Measurements from ENCODE around the gene TXNDC2.

TXNDC2 gene

DNA sequence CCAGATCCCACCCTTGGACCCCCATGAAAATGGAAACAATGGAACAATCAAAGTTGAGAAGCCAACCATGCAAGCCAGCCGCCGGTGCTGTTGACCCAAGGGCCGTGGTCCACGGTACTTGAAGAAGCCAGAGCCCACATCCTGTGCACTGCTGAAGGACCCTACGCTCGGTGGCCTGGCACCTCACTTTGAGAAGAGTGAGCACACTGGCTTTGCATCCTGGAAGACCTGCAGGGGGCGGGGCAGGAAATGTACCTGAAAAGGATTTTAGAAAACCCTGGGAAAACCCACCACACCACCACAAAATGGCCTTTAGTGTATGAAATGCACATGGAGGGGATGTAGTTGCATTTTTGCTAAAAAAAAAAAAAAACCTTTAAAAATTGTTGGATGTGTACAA lies 26.5 kb upstream of the TXNDC2 start:
- Histone ChIP-seq H3K4me1 (ENCODE audit: control insufficient read depth in 5 of 5, insufficient read depth in 5 of 5, low read length in 5 of 5) (no peaks in the 10 kb centered on the region), H3K27me3 (ENCODE audit: control insufficient read depth in 5 of 5, insufficient read depth in 4 of 5, low read length in 5 of 5) (no peaks in the 10 kb centered on the region), H3K27ac (ENCODE audit: low read depth, low read length) (no peak overlapping the region), H3K4me3 (ENCODE audit: low read depth in 1 of 5, low read length in 5 of 5) (no peak overlapping the region), H3K9me3 (ENCODE audit: control insufficient read depth in 5 of 5, low read length in 5 of 5) (no peaks in the 10 kb centered on the region), H3K36me3 (ENCODE audit: control insufficient read depth in 5 of 5, insufficient read depth in 5 of 5, low read length in 5 of 5) (peaks cover 0 to 14% (median 3%) of the 10 kb centered on the region in 5 donors), H3K9ac (ENCODE audit: low read length in 5 of 5) (no peak overlapping the region)

DNA sequence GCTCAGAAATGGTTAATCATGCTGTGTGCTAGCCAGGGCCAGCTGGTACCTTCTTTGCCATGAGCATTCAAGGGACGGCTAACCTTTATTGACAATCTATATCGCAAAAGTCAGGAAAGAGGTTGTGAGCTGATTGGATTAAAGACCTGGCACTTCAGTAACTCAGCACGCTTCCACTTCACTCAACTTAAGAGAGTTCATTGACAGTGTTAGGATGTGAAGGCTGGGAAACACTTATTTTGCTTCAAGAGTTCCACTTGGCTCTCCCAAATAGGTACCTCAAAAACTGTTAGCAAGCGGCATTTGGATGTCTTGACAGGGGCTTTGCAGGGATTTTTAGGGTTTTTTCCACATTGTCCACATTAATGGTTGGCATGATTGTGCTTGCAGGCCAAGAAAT lies 25.1 kb upstream of the TXNDC2 start:
- Histone ChIP-seq H3K4me3 (ENCODE audit: low read depth in 1 of 5, low read length in 5 of 5) (no peak overlapping the region), H3K27me3 (ENCODE audit: control insufficient read depth in 5 of 5, insufficient read depth in 4 of 5, low read length in 5 of 5) (no peaks in the 10 kb centered on the region), H3K27ac (ENCODE audit: low read depth, low read length) (no peak overlapping the region), H3K36me3 (ENCODE audit: control insufficient read depth in 5 of 5, insufficient read depth in 5 of 5, low read length in 5 of 5) (peaks cover 0 to 14% (median 3%) of the 10 kb centered on the region in 5 donors), H3K9me3 (ENCODE audit: control insufficient read depth in 5 of 5, low read length in 5 of 5) (peaks cover 0 to 1% (median 0%) of the 10 kb centered on the region in 5 donors), H3K4me1 (ENCODE audit: control insufficient read depth in 5 of 5, insufficient read depth in 5 of 5, low read length in 5 of 5) (no peaks in the 10 kb centered on the region), H3K9ac (ENCODE audit: low read length in 5 of 5) (no peak overlapping the region)

DNA sequence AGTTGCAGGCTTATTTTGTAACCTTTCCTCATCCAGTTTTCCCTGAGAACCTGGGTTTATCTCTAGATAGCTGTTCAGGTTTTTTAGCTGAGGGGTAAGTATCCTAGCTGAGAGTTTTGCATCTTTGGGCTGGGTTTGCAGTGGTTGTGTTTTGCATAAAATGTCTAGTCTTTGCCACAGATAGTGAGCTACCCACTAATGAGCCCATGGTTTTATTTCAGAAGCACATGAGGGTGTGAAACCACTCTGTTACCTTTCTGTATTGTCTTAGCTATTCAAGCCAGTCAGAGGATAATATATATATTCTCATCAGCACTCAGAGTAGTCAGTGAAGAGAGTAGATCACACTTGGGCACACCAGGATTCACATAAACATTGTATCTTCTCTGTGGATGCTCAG lies 24.6 kb upstream of the TXNDC2 start:
- H3K4me3 ChIP-seq (ENCODE audit: low read depth in 1 of 5, low read length in 5 of 5) = no peak overlapping the region
- H3K9ac ChIP-seq (ENCODE audit: low read length in 5 of 5) = no peak overlapping the region
- H3K36me3 ChIP-seq (ENCODE audit: control insufficient read depth in 5 of 5, insufficient read depth in 5 of 5, low read length in 5 of 5) = peaks cover 0 to 14% (median 3%) of the 10 kb centered on the region in 5 donors
- H3K9me3 ChIP-seq (ENCODE audit: control insufficient read depth in 5 of 5, low read length in 5 of 5) = peaks cover 0 to 4% (median 3%) of the 10 kb centered on the region in 5 donors
- H3K27me3 ChIP-seq (ENCODE audit: control insufficient read depth in 5 of 5, insufficient read depth in 4 of 5, low read length in 5 of 5) = no peaks in the 10 kb centered on the region
- H3K4me1 ChIP-seq (ENCODE audit: control insufficient read depth in 5 of 5, insufficient read depth in 5 of 5, low read length in 5 of 5) = no peaks in the 10 kb centered on the region
- no peak overlapping the region for H3K27ac ChIP-seq (ENCODE audit: low read depth, low read length)

DNA sequence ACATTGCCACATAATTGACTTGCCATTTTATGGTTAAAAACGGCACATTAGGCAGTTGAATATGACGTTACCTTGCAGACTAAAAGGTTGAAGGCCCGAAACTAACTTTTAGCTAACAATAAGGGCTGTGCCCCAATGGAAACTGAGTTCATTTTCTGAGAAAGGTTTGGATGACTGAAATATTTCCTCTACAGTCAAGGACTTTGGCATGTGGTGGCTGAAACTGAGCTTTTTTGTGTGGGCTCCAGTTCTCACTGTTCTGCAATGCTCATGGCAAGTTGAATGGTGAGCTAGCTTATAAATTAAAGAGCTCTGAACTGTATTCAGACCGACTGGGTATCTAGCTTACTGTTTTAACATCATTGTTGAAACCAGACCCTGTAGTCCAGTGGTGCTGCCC lies 23.8 kb upstream of the TXNDC2 start:
- Histone ChIP-seq H3K4me3 (ENCODE audit: low read depth in 1 of 5, low read length in 5 of 5) (no peak overlapping the region), H3K27me3 (ENCODE audit: control insufficient read depth in 5 of 5, insufficient read depth in 4 of 5, low read length in 5 of 5) (no peaks in the 10 kb centered on the region), H3K36me3 (ENCODE audit: control insufficient read depth in 5 of 5, insufficient read depth in 5 of 5, low read length in 5 of 5) (peaks cover 0 to 14% (median 3%) of the 10 kb centered on the region in 5 donors), H3K27ac (ENCODE audit: low read depth, low read length) (no peak overlapping the region), H3K9me3 (ENCODE audit: control insufficient read depth in 5 of 5, low read length in 5 of 5) (peaks cover 0 to 9% (median 4%) of the 10 kb centered on the region in 5 donors), H3K9ac (ENCODE audit: low read length in 5 of 5) (no peak overlapping the region), H3K4me1 (ENCODE audit: control insufficient read depth in 5 of 5, insufficient read depth in 5 of 5, low read length in 5 of 5) (no peaks in the 10 kb centered on the region)

DNA sequence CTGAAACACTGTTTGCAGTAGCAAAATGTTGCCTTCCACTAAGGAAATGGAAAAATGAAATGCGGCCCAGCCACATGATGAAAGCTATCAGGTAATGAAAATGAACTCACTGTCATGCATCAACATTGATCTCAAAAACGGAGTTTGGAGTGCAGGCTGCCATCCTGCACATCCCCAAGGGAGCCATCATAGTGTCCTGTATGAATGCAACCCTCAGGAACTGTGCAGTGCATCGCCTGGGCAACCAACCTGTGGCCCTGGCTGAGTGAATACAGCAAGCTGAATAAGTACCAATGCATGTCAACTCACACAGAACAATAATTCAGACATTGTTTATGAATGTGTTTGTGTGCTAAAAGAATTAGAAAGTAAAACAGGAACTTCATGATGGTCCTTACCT lies 23.1 kb upstream of the TXNDC2 start:
- no peak overlapping the region for H3K4me3 ChIP-seq (ENCODE audit: low read depth in 1 of 5, low read length in 5 of 5)
- H3K36me3 ChIP-seq (ENCODE audit: control insufficient read depth in 5 of 5, insufficient read depth in 5 of 5, low read length in 5 of 5) = peaks cover 0 to 14% (median 3%) of the 10 kb centered on the region in 5 donors
- no peaks in the 10 kb centered on the region for H3K27me3 ChIP-seq (ENCODE audit: control insufficient read depth in 5 of 5, insufficient read depth in 4 of 5, low read length in 5 of 5)
- H3K9ac ChIP-seq (ENCODE audit: low read length in 5 of 5) = no peak overlapping the region
- H3K4me1 ChIP-seq (ENCODE audit: control insufficient read depth in 5 of 5, insufficient read depth in 5 of 5, low read length in 5 of 5) = no peaks in the 10 kb centered on the region
- no peak overlapping the region for H3K27ac ChIP-seq (ENCODE audit: low read depth, low read length)
- peaks cover 0 to 9% (median 4%) of the 10 kb centered on the region in 5 donors for H3K9me3 ChIP-seq (ENCODE audit: control insufficient read depth in 5 of 5, low read length in 5 of 5)

DNA sequence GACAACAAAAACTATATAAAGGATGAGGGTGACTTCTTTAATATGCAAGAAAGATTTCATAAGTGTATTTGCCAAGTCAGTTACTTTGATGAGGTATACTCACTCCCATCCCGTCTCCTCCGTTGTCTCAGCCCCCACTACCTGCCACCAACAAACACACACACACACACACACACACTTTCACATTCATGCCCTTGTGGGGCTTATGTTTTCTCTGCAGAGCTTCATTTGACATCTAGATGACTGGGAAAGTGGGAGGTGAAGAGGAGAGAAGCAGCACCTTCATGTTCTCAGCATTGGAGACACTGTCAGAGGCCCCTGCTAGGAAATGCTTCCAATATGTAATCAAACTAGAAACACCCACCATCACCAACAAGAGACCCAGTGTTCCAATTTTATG lies 22.5 kb upstream of the TXNDC2 start:
- no peaks in the 10 kb centered on the region for H3K4me1 ChIP-seq (ENCODE audit: control insufficient read depth in 5 of 5, insufficient read depth in 5 of 5, low read length in 5 of 5)
- H3K4me3 ChIP-seq (ENCODE audit: low read depth in 1 of 5, low read length in 5 of 5) = no peak overlapping the region
- no peak overlapping the region for H3K9ac ChIP-seq (ENCODE audit: low read length in 5 of 5)
- no peaks in the 10 kb centered on the region for H3K27me3 ChIP-seq (ENCODE audit: control insufficient read depth in 5 of 5, insufficient read depth in 4 of 5, low read length in 5 of 5)
- H3K36me3 ChIP-seq (ENCODE audit: control insufficient read depth in 5 of 5, insufficient read depth in 5 of 5, low read length in 5 of 5) = peaks cover 0 to 14% (median 3%) of the 10 kb centered on the region in 5 donors
- H3K27ac ChIP-seq (ENCODE audit: low read depth, low read length) = no peak overlapping the region
- H3K9me3 ChIP-seq (ENCODE audit: control insufficient read depth in 5 of 5, low read length in 5 of 5) = peaks cover 0 to 9% (median 4%) of the 10 kb centered on the region in 5 donors

DNA sequence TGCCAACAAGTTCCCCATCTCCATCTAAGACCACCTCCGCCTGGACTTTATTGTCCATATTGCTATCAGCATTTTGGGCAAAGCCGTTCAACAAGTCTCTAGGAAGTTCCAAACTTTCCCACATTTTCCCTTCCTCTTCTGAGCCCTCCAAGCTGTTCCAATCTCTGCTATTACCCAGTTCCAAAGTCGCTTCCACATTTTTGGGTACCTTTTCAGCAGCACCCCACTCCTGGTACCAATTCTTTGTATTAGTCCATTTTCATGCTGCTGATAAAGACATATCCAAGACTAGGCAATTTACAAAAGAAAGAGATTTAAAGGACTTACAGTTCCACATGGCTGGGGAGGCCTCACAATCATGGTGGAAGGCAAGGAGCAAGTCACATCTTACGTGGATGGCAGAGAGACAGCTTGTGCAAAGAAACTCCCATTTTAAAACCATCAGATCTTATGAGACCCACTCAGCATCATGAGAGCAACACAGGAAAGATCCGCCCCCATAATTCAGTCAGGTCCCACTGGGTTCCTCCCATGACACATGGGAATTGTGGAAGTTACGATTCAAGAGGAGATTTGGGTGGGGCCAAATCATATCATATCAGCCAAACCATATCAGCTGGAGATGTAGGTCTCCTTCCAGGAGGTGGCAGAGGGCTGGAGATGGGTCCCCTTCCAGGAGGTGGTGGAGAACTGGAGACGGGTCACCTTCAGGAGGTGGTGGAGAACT lies 19.8 kb upstream of the TXNDC2 start:
- H3K9ac ChIP-seq (ENCODE audit: low read length in 5 of 5) = no peak overlapping the region
- no peak overlapping the region for H3K27ac ChIP-seq (ENCODE audit: low read depth, low read length)
- peaks cover 0 to 5% (median 0%) of the 10 kb centered on the region in 5 donors for H3K36me3 ChIP-seq (ENCODE audit: control insufficient read depth in 5 of 5, insufficient read depth in 5 of 5, low read length in 5 of 5)
- H3K9me3 ChIP-seq (ENCODE audit: control insufficient read depth in 5 of 5, low read length in 5 of 5) = peaks cover 0 to 9% (median 4%) of the 10 kb centered on the region in 5 donors
- peaks cover 0 to 11% (median 0%) of the 10 kb centered on the region in 5 donors for H3K4me1 ChIP-seq (ENCODE audit: control insufficient read depth in 5 of 5, insufficient read depth in 5 of 5, low read length in 5 of 5)
- no peak overlapping the region for H3K4me3 ChIP-seq (ENCODE audit: low read depth in 1 of 5, low read length in 5 of 5)
- H3K27me3 ChIP-seq (ENCODE audit: control insufficient read depth in 5 of 5, insufficient read depth in 4 of 5, low read length in 5 of 5) = no peaks in the 10 kb centered on the region

DNA sequence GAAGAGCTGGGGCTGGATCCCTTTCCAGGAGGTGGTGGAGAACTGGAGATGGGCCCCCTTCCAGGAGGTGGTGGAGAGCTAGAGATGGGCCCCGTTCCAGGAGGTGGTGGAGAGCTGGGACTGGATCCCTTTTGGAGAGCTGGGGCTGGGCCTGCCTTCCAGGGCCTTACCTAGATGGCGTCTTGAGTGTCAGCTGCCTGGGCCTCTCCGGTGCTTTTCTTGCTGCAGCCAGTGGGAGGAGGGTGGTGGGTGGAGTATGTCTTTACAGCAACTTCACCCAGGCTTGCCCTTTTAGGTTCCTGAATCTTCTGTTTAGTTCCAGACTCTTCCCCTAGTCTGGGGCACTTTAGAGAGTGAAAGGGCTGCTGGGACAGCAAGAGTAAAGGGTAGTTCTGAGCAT lies 19.1 kb upstream of the TXNDC2 start:
- Histone ChIP-seq H3K4me3 (ENCODE audit: low read depth in 1 of 5, low read length in 5 of 5) (no peak overlapping the region), H3K9ac (ENCODE audit: low read length in 5 of 5) (no peak overlapping the region), H3K27ac (ENCODE audit: low read depth, low read length) (no peak overlapping the region), H3K4me1 (ENCODE audit: control insufficient read depth in 5 of 5, insufficient read depth in 5 of 5, low read length in 5 of 5) (peaks cover 0 to 11% (median 0%) of the 10 kb centered on the region in 5 donors), H3K9me3 (ENCODE audit: control insufficient read depth in 5 of 5, low read length in 5 of 5) (peaks cover 0 to 9% (median 4%) of the 10 kb centered on the region in 5 donors), H3K27me3 (ENCODE audit: control insufficient read depth in 5 of 5, insufficient read depth in 4 of 5, low read length in 5 of 5) (no peaks in the 10 kb centered on the region), H3K36me3 (ENCODE audit: control insufficient read depth in 5 of 5, insufficient read depth in 5 of 5, low read length in 5 of 5) (peaks cover 0 to under 1% (median 0%) of the 10 kb centered on the region in 5 donors)

DNA sequence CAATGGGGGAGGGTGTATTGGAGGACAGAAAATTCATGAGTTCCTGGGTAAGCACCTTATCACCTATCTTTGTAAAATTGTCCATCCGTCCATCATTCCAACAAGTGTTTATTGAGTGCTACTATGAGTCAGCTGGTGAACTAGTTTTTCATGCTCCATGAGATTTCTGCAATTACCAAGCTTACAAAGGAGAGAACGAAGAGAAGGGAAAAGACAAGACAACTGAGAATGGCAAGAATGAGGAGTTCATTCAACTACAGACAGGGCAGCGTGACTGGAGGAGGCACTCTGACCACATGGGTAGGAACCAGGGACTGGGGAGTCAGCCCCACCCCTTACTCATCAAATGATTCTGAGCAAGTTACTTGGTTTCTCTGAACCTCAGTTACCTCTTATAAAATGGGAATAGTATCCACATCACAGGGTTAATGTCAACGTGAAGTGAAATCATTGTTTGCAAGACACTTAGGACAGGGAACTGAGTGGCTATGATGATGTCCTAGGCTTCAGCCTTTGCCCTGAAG lies 18.6 kb upstream of the TXNDC2 start:
- no peak overlapping the region for H3K27ac ChIP-seq (ENCODE audit: low read depth, low read length)
- peaks cover 0 to 11% (median 0%) of the 10 kb centered on the region in 5 donors for H3K4me1 ChIP-seq (ENCODE audit: control insufficient read depth in 5 of 5, insufficient read depth in 5 of 5, low read length in 5 of 5)
- no peaks in the 10 kb centered on the region for H3K27me3 ChIP-seq (ENCODE audit: control insufficient read depth in 5 of 5, insufficient read depth in 4 of 5, low read length in 5 of 5)
- H3K9ac ChIP-seq (ENCODE audit: low read length in 5 of 5) = no peak overlapping the region
- no peaks in the 10 kb centered on the region for H3K36me3 ChIP-seq (ENCODE audit: control insufficient read depth in 5 of 5, insufficient read depth in 5 of 5, low read length in 5 of 5)
- H3K4me3 ChIP-seq (ENCODE audit: low read depth in 1 of 5, low read length in 5 of 5) = no peak overlapping the region
- H3K9me3 ChIP-seq (ENCODE audit: control insufficient read depth in 5 of 5, low read length in 5 of 5) = peaks cover 0 to 9% (median 4%) of the 10 kb centered on the region in 5 donors

DNA sequence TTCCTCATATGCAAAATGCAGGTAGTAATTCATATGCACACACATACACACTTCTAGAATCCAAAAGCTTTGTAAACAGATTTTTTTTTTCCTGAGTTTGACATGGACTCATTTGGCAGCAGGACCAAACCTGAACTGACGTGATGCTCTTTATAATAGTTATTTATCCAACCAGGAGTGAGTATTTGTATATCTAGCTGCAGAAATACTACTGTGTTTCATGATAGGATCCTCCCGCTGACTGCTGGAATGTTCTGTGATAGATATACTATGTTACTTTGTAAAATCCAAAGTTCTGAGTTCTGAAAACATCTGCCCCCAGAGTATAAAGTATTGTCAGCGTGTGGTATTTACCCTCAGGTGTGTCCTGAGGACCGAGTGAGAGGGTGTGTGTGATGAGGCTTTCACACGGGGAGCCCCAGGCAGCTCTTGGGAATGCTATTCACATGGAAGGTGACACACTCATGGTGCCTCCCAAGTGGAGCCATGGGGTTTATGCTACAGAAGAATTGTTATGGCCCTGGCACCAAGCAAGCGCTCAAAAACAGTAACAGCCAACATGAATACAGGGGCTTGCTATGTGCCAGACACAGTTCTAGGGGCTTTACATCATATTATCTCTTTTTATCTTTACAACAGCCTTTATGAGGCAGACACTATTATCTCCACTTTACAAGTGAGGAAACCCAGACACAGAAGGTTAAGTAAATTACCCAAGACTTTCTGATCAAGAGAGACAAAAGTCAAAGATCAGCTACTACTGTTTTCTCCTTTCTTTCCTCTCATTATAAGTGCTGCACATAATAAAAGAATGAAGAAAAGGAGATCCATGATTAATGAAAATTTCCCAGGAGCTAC lies 16.7 kb upstream of the TXNDC2 start:
- H3K9ac ChIP-seq (ENCODE audit: low read length in 5 of 5) = no peak overlapping the region

More for the DNA sequence above, 16.7 kb upstream of the TXNDC2 start:
- Histone ChIP-seq H3K4me3 (ENCODE audit: low read depth in 1 of 5, low read length in 5 of 5) (no peak overlapping the region), H3K9me3 (ENCODE audit: control insufficient read depth in 5 of 5, low read length in 5 of 5) (peaks cover 0 to 9% (median 4%) of the 10 kb centered on the region in 5 donors), H3K27ac (ENCODE audit: low read depth, low read length) (no peak overlapping the region), H3K4me1 (ENCODE audit: control insufficient read depth in 5 of 5, insufficient read depth in 5 of 5, low read length in 5 of 5) (peaks cover 0 to 11% (median 0%) of the 10 kb centered on the region in 5 donors), H3K36me3 (ENCODE audit: control insufficient read depth in 5 of 5, insufficient read depth in 5 of 5, low read length in 5 of 5) (no peaks in the 10 kb centered on the region), H3K27me3 (ENCODE audit: control insufficient read depth in 5 of 5, insufficient read depth in 4 of 5, low read length in 5 of 5) (no peaks in the 10 kb centered on the region)
